Measurements from ENCODE around the gene COPS9. TPM values are rescaled to one million over a fixed set of nuclear protein-coding genes. Genes with fewer than 3 reads are reported as not detected.

COPS9 gene
- total RNA-seq, 1 experiment from 2014 or later = 202 TPM

DNA sequence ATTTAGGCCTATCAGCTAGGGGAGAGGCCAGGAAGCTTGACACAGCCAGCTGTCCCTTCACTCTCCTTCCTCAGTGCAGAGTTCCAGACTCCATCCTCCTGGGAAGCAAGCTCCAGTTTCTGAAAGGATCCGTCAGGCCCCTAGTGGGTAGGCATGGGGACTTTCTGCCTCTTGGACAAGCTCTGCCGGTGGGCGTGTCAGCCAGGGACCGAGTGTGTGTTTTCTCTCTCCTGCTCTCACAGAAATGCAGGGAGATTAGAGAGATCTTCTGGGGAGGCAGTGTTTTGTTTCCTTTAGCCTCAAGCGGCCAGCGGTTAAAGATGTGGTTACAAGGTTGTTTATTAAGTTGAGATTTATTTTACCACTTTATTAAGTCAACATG, 34.2 kb upstream of the COPS9 start:
- H3K79me2 ChIP-seq (ENCODE audit: low read depth) = no peaks in the 10 kb centered on the region
- BruUV-seq (replicated peaks) = no TSS peak
- H4K20me1 ChIP-seq (ENCODE audit: insufficient read depth) = 0 out of 2 replicates have a peak, but pooled peaks cover 5% of the 10 kb centered on the region
- no peak overlapping the region for H2AFZ ChIP-seq
- ChIA-PET CTCF (no interaction called here), POLR2A (ENCODE audit: unreplicated experiment) (interaction anchor here (0.8 kb wide), 1 partner anchor 170 kb away, joined by 7 read pairs; no protein-coding TSS in a partner anchor)
- intact Hi-C loops (cut with micrococcal nuclease; ENCODE audit: unreplicated experiment) = no loop called here
- H3K36me3 ChIP-seq (ENCODE audit: low read depth) = no peaks in the 10 kb centered on the region
- no peak overlapping the region for H3K4me3 ChIP-seq
- no peaks in the 10 kb centered on the region for H3K9me2 ChIP-seq (ENCODE audit: insufficient read depth)
- H3K9me3 ChIP-seq (ENCODE audit: insufficient read depth, low read depth) = no peaks in the 10 kb centered on the region
- TF ChIP-seq EZH2 (IDR thresholded peaks at IDR 0.05; ENCODE audit: low read depth) (no peak), CTCF (conservative IDR thresholded peaks at IDR 0.05) (no peak)
- H3F3A ChIP-seq (ENCODE audit: insufficient read depth, low read depth) = no peaks in the 10 kb centered on the region
- H3K4me1 ChIP-seq (replicated peaks; ENCODE audit: insufficient read depth) = no peaks in the 10 kb centered on the region
- DNase-seq = no peak
- H3K4me2 ChIP-seq = no peak overlapping the region
- H3K27ac ChIP-seq = no peak overlapping the region
- peaks cover 100% of the 10 kb centered on the region for H3K27me3 ChIP-seq (ENCODE audit: insufficient read depth, low read depth)

GRCh38 chr2:240169486-240170353, 33.6 kb upstream of the COPS9 start:
- CTCF ChIA-PET = no interaction called here
- POLR2A ChIA-PET (ENCODE audit: unreplicated experiment) = interaction anchor here (0.8 kb wide), 1 partner anchor 170 kb away, joined by 7 read pairs; no protein-coding TSS in a partner anchor

More at GRCh38 chr2:240169486-240170353, 33.6 kb upstream of the COPS9 start:
- no TSS peak for BruUV-seq (replicated peaks)
- H3F3A ChIP-seq (ENCODE audit: insufficient read depth, low read depth) = no peaks in the 10 kb centered on the region
- no peaks in the 10 kb centered on the region for H3K9me3 ChIP-seq (ENCODE audit: insufficient read depth, low read depth)
- no peak overlapping the region for H2AFZ ChIP-seq
- H3K27me3 ChIP-seq (ENCODE audit: insufficient read depth, low read depth) = peaks cover 100% of the 10 kb centered on the region
- no peaks in the 10 kb centered on the region for H3K4me1 ChIP-seq (replicated peaks; ENCODE audit: insufficient read depth)
- no peak overlapping the region for H3K4me2 ChIP-seq
- TF ChIP-seq EZH2 (IDR thresholded peaks at IDR 0.05; ENCODE audit: low read depth) (no peak), CTCF (conservative IDR thresholded peaks at IDR 0.05) (no peak)
- H4K20me1 ChIP-seq (ENCODE audit: insufficient read depth) = 0 out of 2 replicates have a peak, but pooled peaks cover 5% of the 10 kb centered on the region
- H3K4me3 ChIP-seq = no peak overlapping the region
- no peaks in the 10 kb centered on the region for H3K79me2 ChIP-seq (ENCODE audit: low read depth)
- intact Hi-C loops (cut with micrococcal nuclease; ENCODE audit: unreplicated experiment) = no loop called here
- H3K36me3 ChIP-seq (ENCODE audit: low read depth) = no peaks in the 10 kb centered on the region
- no peak overlapping the region for H3K27ac ChIP-seq
- no peaks in the 10 kb centered on the region for H3K9me2 ChIP-seq (ENCODE audit: insufficient read depth)
- DNase-seq = no peak
